Activated CD8-positive, alpha-beta memory T cell treated with anti-CD3 and anti-CD28 coated beads for 36 hours (primary cell): ENCODE measurements around the gene B3GAT1. TPM values are rescaled to one million over a fixed set of nuclear protein-coding genes. Genes with fewer than 3 reads are reported as not detected.

ENCODE experiments used
- CTCF ChIA-PET: fragments of 350-600 bp; sonication (Branson Sonifier 250); formaldehyde crosslinking; loops from one replicate; lab custom pipeline; 2021; ENCODE audit warnings: antibody characterized with exemption; lab: Charles Lee
- POLR2A ChIA-PET: fragments of 350-600 bp; sonication (Branson Sonifier 250); formaldehyde crosslinking; loops from one replicate; lab custom pipeline; 2021; ENCODE audit warnings: antibody characterized with exemption; lab: Charles Lee
- total RNA-seq, 2 experiments: library from RNA; stranded (reverse); gene quantifications; one replicate each; pipeline ENCODE4 v1.2.3, GENCODE V29; 2021

Gene B3GAT1
- total RNA-seq, 2 experiments from 2014 or later, result 0.15 to 0.19 TPM

DNA sequence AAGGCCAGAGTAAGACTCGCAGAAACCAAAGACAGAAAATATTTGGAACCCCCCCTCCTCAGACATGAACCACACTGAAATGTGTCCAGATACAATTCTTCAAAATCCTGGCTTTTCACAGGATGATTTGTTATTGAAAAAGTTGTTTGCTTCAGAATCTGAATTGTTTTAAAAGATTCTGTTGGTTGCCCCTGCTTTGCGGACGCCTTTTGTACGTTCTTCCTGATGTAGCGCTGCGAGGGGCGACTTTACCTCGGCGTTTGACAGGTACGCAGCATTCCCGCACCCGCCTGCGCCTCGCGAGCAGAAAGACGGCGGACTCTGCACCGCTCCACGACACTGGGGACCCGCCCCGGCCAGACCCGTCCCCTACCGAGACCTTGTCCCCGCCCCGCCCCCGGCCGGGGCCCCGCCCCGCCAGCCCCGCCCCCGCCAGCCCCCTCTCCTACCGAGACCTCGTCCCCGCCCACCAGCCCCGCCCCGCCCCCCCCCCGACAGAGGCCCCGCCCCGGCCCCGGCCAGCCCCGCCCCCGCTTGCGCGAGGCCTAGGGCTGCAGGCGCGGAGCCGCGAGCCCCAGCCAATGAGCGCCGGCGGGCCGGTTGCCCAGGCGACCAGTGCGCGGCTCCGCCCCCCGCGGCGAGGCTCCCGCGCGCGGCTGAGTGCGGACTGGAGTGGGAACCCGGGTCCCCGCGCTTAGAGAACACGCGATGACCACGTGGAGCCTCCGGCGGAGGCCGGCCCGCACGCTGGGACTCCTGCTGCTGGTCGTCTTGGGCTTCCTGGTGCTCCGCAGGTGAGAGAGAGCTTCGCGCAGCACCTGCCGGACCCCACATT, 80.5 kb downstream of the B3GAT1 start, which contains the start of gene GLB1L2:
TSS of gene GLB1L2 (plus strand) at position 635 of the 835 bp plus-strand sequence. CDS start at position 709, 74 bp downstream.
- POLR2A ChIA-PET, result interaction anchor here (1.1 kb wide), 1 partner anchor 56 kb away, joined by 5 read pairs; the partner anchor contains the start of gene GLB1L3

DNA sequence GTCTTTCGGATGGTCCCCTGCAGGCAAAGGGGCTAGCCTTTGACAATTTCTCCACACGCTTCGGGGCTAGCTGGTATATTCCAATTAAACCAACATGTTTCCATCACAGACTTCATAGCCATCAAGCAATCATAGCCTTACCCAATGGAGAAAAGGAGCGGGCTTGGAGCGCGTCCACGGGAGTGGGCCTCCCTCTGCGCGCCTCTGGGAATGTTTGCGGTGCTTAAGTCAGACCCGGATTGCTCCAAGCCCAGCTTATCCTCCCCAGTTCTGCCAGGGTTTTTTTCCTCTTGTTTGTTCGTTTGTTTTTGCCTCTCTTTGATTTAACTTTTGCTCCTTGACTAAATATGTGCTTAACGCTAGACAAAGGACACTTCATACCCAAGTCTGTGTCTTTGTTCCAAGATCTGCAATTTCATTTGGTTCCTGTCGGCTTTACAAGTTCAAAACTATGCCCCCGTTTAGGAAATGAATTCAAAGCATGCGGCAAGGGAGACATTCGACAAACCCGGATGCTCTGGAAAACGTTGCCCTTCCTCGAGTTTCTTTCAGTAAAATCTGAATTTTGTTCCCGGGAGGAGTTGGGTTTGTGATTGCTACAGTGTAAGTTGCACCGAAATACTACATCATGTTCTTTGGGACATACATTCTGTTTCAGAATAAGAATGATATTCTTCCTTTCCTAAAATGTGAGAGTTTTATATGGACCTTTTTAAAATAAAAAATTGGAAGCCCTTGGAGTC, 81.3 kb downstream of the B3GAT1 start:
- ChIA-PET CTCF (no interaction called here), POLR2A (no interaction called here)

More for the DNA sequence above, 80.5 kb downstream of the B3GAT1 start, which contains the start of gene GLB1L2:
- CTCF ChIA-PET, result no interaction called here

Other genes starting within 250 kb of the B3GAT1 start
- 100 to 1,000 TPM in 1 of 2 experiments, 10 to 100 TPM in 1; 94.6 to 100 TPM for gene NCAPD3, start 188.3 kb downstream of the B3GAT1 start, total RNA-seq
- gene VPS26B, start 187.6 kb downstream of the B3GAT1 start, total RNA-seq, result 10 to 100 TPM; 33.5 to 35.5 TPM
- gene THYN1, start 158.9 kb downstream of the B3GAT1 start, total RNA-seq, result 10 to 100 TPM; 66.4 to 73.2 TPM
- 10 to 100 TPM; 26.5 to 26.9 TPM for gene ACAD8, start 158.7 kb downstream of the B3GAT1 start, total RNA-seq
- gene GLB1L3, start 135.9 kb downstream of the B3GAT1 start, total RNA-seq, result 1 to 10 TPM; 4.7 to 4.8 TPM
- 1 to 10 TPM; 8.6 to 9.0 TPM for gene GLB1L2, start 80.3 kb downstream of the B3GAT1 start, total RNA-seq